GM10266 (cell line): ENCODE data around the gene GMFB.
"Not testable (repeated sequence)": the region's sequence is repeated elsewhere in the genome, so short reads cannot be mapped to it uniquely, and the experiment has no call there.

Experiments
- DNase-seq: peaks from one replicate; pipeline ENCODE4 v3.0.0; 2012; ENCODE audit errors: extremely low spot score
- TF ChIP-seq, protein P1 (sequence below): IDR thresholded peaks from 2 replicates; pipeline ENCODE4 v1.5.1; 2012; ENCODE audit warnings: mild to moderate bottlenecking, low read depth; ENCODE audit not compliant: control insufficient read depth, insufficient read depth; ENCODE audit errors: missing control alignments

Gene GMFB

DNA sequence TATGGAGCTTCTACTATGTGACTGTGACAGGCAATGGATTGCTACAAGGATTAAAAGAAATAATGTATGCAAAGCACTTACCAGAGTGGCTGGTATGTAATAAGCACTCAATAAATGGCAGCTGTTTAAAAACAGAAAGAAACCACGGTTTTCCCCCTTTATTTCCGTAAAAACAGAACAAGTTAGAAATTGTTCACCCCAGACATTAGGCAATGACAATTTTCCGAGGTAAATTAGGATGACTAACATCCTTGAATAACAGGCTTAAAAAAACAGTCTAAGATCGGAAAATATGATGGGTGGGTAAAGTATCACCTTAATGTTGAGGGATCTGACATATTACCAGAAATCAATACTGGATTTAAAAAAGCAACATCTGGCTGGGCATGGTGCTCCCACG, 26.7 kb downstream of the GMFB start:
- TF ChIP-seq, protein P1, sequence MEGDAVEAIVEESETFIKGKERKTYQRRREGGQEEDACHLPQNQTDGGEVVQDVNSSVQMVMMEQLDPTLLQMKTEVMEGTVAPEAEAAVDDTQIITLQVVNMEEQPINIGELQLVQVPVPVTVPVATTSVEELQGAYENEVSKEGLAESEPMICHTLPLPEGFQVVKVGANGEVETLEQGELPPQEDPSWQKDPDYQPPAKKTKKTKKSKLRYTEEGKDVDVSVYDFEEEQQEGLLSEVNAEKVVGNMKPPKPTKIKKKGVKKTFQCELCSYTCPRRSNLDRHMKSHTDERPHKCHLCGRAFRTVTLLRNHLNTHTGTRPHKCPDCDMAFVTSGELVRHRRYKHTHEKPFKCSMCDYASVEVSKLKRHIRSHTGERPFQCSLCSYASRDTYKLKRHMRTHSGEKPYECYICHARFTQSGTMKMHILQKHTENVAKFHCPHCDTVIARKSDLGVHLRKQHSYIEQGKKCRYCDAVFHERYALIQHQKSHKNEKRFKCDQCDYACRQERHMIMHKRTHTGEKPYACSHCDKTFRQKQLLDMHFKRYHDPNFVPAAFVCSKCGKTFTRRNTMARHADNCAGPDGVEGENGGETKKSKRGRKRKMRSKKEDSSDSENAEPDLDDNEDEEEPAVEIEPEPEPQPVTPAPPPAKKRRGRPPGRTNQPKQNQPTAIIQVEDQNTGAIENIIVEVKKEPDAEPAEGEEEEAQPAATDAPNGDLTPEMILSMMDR = no peak
- DNase-seq = no peak

DNA sequence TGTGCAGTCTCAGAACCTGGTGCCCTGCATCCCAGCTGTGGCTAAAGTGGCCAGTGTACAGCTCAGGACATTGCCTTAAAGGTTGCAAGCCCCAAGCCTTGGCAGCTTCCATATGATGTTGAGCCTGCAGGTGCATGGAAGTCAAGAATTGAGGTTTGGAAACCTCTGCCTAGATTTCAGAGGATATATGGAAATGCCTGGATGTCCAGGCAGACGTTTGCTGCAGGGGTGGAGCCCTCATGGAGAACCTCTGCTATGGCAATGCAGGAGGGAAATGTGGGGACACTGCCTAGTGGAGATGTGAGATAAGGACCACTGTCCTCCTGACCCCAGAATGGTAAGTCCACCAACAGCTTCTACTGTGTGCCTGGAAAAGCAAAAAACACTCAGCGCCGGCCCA, 29.7 kb downstream of the GMFB start:
- no peak for DNase-seq
- TF ChIP-seq, protein P1 = no peak

DNA sequence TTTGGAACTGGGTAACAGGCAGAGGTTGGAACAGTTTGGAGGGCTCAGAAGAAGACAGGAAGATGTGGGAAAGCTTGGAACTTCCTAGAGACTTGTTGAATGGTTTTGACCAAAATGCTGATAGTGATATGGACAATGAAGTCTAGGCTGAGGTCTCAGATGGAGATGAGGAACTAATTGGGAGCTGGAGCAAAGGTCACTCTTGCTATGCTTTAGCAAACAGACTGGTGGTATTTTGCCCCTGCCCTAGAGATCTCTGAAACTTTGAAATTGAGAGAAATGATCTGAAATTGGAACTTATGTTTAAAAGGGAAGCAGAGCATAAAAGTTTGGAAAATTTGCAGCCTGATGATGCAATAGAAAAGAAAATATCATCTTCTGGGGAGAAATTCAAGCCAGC, 30.2 kb downstream of the GMFB start:
- not testable (repeated sequence) for DNase-seq

DNA sequence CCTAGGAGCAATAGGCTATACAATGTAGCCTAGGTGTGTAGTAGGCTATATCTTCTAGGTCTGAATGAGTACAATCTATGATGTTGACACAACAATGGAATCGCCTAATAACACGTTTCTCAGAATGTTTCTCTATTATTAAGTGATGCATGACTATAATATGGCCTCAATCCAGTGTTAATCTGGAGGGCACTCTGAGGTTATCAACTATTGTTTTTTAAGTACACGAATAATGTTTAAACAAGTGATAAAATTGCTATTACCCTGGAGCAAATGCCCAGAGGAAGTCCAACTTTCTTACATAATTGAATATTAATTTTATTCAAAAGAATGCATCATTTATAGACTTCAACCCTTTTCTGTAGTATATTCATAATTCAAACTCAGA, 31.2 kb downstream of the GMFB start:
- TF ChIP-seq, protein P1 = no peak
- DNase-seq = no peak

DNA sequence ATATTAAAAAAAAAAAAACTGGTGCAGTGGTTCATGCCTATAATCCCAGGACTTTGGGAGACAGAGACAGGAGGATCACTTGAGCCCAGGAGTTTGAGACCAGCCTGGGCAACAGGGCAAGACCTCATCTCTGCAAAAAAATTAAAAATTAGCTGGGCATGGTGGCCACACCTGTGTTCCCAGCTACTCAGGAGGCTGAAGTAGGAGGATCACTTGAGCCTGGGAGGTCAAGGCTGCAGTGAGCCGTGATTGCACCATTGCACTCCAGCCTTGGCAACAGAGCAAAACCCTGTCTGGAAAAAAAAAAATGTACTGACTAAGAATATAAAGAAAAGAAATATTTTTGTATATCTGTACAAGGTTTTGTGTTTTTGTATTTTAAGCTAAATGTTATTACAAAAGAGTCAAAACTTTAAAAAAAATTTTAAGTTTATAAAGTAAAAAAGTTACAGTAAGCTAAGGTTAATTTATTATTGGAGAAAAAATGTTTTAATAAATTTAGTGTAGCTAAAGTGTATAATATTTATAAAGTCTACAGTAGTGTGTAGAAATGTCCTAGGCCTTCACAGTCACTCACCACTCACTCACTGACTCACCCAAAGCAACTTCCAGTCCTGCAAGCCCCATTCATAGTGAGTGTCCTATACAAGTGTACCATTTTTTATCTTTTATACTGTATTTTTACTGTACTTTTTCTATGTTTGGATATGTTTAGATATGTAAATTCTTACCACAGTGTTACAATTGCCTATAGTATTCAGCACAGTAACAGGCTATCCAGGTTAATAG, 31.8 kb downstream of the GMFB start:
- not testable (repeated sequence) for DNase-seq

DNA sequence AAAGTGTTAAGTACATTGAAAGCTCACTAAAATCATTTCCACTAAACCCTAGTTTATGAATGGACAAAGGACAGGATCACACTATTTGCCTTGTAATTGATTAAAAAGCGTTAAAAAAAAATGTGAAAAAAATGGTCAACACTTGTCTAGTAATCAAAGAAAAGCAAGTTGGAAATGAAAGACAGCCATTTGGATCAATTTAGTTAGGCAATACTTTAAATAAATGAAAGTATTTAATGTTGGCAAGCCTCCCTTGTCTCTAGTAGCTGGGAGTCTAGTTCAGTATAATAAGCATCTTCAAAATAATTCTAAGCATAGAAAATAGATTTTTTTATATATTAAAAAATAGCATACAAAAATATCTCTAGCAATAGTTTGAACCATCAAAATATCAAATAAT, 33.4 kb downstream of the GMFB start:
- TF ChIP-seq, protein P1 = no peak
- no peak for DNase-seq

DNA sequence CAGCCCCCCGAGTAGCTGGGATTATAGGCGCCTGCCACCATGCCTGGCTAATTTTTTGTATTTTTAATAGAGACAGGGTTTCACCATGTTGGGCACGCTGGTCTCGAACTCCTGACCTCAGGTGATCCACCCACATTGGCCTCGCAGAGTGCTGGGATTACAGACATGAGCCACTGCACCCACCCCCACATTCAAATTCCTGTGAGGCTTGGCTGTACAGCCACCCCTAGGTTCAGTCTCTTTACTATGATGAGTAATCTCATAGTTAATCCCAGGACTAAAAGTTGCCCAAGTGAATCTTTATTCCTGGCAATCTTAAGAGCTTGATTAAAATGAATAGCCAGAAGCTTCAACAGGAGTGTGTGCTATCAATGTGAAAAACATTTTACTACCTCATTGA, 34.8 kb downstream of the GMFB start:
- not testable (repeated sequence) for DNase-seq

DNA sequence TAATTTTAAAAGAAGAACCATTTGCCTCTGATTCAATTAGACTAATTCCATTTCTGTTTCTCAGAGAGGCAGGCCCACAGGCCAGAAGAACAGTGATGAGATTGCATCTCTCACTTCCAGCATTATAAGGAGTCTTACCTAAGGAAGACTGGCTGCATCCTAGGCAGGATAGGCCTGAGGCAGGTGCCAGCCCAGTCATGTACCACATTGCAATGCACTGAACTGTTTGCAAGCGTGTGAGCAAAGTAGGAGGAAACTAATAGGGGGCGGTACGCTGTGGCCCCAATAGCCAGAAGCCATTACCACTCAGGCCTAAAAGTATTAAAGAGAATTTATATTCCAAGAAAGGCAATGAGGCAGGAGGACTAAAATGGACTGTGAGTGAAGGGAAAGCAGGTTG, 35.5 kb downstream of the GMFB start:
- TF ChIP-seq, protein P1 = no peak
- no peak for DNase-seq

DNA sequence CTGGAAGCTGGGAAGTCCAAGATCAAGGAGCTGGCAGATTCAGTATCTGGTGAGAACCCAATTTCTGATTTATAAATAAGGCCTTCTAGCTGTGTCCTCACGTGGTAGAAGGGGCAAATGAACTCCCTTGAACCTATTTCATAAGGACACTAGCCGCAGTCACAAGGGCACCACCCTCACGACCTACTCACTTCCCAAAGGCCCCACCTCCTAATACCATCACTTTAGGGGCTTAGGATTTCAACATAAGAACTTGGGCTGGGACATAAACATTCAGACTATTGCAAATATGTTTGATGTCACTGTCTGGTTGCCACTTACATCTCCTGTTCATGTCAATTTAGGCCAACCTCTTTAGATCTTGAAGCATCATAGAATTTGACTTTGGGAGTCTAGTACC, 36.8 kb downstream of the GMFB start:
- DNase-seq = no peak
- TF ChIP-seq, protein P1 = no peak
